ENCODE data around the gene TRAFD1. TPM values are rescaled to one million over a fixed set of nuclear protein-coding genes. Genes with fewer than 3 reads are reported as not detected.
"Not testable (repeated sequence)": the region's sequence is repeated elsewhere in the genome, so short reads cannot be mapped to it uniquely, and the experiment has no call there.

The TRAFD1 gene
- total RNA-seq, 1 donor from 2014 or later = 9.3 TPM

- no peak for DNase-seq (ENCODE audit: low spot score in 2 of 2)
- no peaks in the 10 kb centered on the region for H3K9me3 ChIP-seq
- H3K4me3 ChIP-seq = no peak overlapping the region
- H3K27ac ChIP-seq = no peak overlapping the region
- TF ChIP-seq, protein P1, sequence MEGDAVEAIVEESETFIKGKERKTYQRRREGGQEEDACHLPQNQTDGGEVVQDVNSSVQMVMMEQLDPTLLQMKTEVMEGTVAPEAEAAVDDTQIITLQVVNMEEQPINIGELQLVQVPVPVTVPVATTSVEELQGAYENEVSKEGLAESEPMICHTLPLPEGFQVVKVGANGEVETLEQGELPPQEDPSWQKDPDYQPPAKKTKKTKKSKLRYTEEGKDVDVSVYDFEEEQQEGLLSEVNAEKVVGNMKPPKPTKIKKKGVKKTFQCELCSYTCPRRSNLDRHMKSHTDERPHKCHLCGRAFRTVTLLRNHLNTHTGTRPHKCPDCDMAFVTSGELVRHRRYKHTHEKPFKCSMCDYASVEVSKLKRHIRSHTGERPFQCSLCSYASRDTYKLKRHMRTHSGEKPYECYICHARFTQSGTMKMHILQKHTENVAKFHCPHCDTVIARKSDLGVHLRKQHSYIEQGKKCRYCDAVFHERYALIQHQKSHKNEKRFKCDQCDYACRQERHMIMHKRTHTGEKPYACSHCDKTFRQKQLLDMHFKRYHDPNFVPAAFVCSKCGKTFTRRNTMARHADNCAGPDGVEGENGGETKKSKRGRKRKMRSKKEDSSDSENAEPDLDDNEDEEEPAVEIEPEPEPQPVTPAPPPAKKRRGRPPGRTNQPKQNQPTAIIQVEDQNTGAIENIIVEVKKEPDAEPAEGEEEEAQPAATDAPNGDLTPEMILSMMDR (IDR thresholded peaks at IDR 0.05) = no peak
- intact Hi-C loops (cut with DNase I) = loop anchor here (5.0 kb wide), 2 partner anchors 94 to 276 kb away; partner anchors contain the start of genes ERP29, HECTD4 and TMEM116
- no peaks in the 10 kb centered on the region for H3K27me3 ChIP-seq
- peaks cover 0 to 20% of the 10 kb centered on the region in 2 donors for H3K4me1 ChIP-seq
- H3K36me3 ChIP-seq = peaks cover 0 to 6% of the 10 kb centered on the region in 2 donors
These were observed 19.5 kb upstream of the TRAFD1 start for GRCh38 chr12:112105891-112106290.

DNA sequence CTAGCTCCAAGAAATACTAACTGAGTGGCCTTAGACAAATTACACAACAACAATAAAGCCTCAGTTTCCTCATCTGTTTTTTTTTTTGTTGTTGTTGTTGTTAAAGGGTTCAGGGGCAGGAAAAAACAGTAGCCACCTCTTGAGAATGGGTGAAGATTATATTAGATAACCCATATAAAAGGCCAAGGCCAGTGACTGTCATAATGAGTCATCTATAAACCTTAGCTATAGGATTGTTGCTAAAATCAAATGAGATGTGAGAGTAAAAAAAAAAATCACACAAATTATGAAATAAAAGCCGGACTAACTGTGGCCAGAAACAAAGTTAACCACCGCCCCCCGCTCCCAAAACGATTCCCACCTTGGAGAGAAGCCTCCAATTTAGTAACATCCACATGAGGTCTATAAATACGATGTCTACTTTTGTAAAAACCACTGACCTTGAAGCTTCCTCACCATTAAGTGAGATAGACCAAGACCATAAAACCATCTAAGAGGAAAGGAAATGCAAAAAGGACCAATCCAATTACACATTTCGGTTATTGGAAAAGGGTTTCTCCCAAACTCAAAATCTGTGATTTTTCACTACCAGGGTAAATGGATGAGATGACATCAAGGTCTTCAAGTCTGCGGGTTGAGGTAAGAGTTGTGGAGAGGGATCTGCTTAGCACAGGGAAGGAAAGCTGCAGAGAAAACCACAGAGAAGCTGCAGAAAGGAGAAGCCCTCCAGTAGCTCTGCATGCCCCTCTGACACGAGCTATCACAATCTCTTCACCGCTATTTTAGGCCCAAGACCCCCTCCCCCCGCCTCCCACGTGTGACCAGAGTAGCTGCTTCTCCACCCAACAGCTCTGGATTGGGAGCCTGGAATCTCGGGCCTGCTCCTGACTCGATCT is 17.8 kb upstream of the TRAFD1 start:
- Histone ChIP-seq H3K27me3 (no peaks in the 10 kb centered on the region), H3K4me3 (peak overlapping the region; percentile 83 to 91), H3K4me1 (peaks cover 0 to 20% of the 10 kb centered on the region in 2 donors), H3K36me3 (no peaks in the 10 kb centered on the region), H3K27ac (peak overlapping the region; percentile 97 to 98), H3K9me3 (no peaks in the 10 kb centered on the region)
- intact Hi-C loops (cut with DNase I) = loop anchor here (1.0 to 5.0 kb wide), 3 partner anchors 18 to 275 kb away; partner anchors contain the start of genes ERP29, HECTD4, TMEM116 and TRAFD1
- TF ChIP-seq, protein P1 (IDR thresholded peaks at IDR 0.05) = no peak
- no peak for DNase-seq (ENCODE audit: low spot score in 2 of 2)

DNA sequence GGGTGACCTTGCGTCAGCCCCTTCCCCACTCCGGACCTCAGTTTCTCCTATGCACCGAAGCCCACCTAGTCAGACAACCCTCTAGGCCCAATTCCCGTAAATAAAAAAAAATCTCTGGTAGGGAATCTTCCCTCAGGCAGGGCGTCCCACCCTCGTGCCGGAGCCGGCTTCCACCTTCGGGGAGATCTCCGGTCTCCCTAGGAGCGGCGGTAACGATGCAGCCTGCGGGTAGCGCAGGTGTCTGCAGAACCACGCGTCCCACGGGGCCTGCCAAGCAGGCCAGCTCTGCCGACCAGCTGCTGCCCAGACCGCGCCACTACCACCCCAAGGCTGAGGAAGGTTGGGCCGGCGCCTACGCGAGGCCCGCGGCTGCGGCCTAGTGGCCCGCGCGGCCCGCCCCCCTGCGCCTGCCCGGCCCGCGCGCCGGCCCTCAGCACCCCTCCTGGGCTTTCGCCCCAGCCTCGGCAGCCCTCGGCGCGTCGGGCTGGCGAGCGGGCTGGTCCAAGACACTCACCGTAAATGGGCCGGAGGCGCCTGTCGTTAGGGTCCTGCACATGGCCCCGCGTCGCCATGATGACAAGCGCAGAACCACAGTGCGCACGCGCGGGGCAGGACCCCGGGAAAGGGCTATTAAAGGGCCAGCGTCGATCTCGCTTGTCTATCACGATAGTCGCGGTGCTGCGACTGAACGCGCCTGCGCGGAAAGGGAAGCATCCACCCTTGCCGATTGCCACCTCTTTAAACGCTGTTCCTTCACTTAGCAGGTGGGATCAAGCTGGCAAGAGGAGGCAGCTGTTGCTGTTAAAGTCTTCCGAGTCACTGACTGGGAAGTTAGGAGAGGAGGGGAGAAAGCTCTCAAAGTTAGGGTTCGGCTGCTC is 16.9 kb upstream of the TRAFD1 start, which contains the start of gene NAA25:
TSS of gene NAA25 (minus strand) at position 582 of the 878 bp plus-strand sequence. CDS start at position 572, 10 bp downstream.
- peaks cover 0 to 16% of the 10 kb centered on the region in 2 donors for H3K4me1 ChIP-seq
- H3K4me3 ChIP-seq = peak within 1 kb of the TSS; percentile 83 to 91
- H3K9me3 ChIP-seq = no peaks in the 10 kb centered on the region
- TF ChIP-seq, protein P1 (IDR thresholded peaks at IDR 0.05) = no peak
- no peaks in the 10 kb centered on the region for H3K27me3 ChIP-seq
- peak; percentile 59 to 94 for DNase-seq (ENCODE audit: low spot score in 2 of 2)
- H3K36me3 ChIP-seq = no peaks in the 10 kb centered on the region
- intact Hi-C loops (cut with DNase I) = loop anchor here (1.0 to 5.0 kb wide), 3 partner anchors 17 to 274 kb away; partner anchors contain the start of genes ERP29, HECTD4, TMEM116 and TRAFD1
- H3K27ac ChIP-seq = peak within 1 kb of the TSS; percentile 97 to 98

GRCh38 chr12:112110787-112111662 is 14.3 kb upstream of the TRAFD1 start:
- Histone ChIP-seq H3K4me1 (peaks cover 0 to 12% of the 10 kb centered on the region in 2 donors), H3K27ac (peak overlapping the region in 1 of 2 donors; percentile 98)
- H3K36me3 ChIP-seq; intact Hi-C loops (cut with DNase I); H3K27me3 ChIP-seq; H3K4me3 ChIP-seq; H3K9me3 ChIP-seq: not testable (repeated sequence)
- DNase-seq (ENCODE audit: low spot score in 2 of 2) = peak in 1 of 2 donors; percentile 34

DNA sequence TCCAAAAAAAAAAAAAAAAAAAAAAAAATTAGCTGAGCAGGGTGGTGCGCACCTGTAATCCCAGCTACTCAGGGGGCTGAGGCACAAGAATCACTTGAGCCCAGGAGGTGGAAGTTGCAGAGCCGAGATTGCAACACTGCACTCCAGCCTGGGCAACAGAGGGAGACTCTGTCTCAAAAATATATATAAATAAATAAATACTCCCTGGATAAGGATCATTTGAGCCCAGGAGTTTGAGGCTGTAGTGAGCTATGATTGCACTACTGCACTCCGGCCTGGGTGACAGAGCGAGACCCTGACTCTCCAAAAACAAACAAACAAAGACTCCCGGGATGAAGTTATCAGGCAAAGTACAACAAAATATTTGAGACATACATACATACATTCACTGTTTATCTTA is 13.4 kb upstream of the TRAFD1 start:
- intact Hi-C loops (cut with DNase I) = no loop called here
- DNase-seq (ENCODE audit: low spot score in 2 of 2) = peak in 1 of 2 donors; percentile 22
- Histone ChIP-seq H3K27me3 (no peaks in the 10 kb centered on the region), H3K4me3 (no peak overlapping the region), H3K9me3 (no peaks in the 10 kb centered on the region), H3K27ac (no peak overlapping the region), H3K36me3 (no peaks in the 10 kb centered on the region), H3K4me1 (peaks cover 0 to 19% of the 10 kb centered on the region in 2 donors)
- TF ChIP-seq, protein P1 (IDR thresholded peaks at IDR 0.05) = no peak
